ENCODE results near the gene VSIG4. TPM values are rescaled to one million over a fixed set of nuclear protein-coding genes. Genes with fewer than 3 reads are reported as not detected.
"Not testable (repeated sequence)": the region's sequence is repeated elsewhere in the genome, so short reads cannot be mapped to it uniquely, and the experiment has no call there.

Gene VSIG4, protein sequence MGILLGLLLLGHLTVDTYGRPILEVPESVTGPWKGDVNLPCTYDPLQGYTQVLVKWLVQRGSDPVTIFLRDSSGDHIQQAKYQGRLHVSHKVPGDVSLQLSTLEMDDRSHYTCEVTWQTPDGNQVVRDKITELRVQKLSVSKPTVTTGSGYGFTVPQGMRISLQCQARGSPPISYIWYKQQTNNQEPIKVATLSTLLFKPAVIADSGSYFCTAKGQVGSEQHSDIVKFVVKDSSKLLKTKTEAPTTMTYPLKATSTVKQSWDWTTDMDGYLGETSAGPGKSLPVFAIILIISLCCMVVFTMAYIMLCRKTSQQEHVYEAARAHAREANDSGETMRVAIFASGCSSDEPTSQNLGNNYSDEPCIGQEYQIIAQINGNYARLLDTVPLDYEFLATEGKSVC
- total RNA-seq = 37.1 TPM

- Histone ChIP-seq H3K9ac (ENCODE audit: low read depth in 1 of 3, low read length in 3 of 3) (no peak within 1 kb of the TSS), H3K4me1 (ENCODE audit: control insufficient read depth in 3 of 3, insufficient read depth in 3 of 3, low read length in 3 of 3) (no peaks in the 10 kb centered on the region), H3K27me3 (ENCODE audit: control insufficient read depth in 3 of 3, insufficient read depth in 3 of 3, low read length in 3 of 3) (peaks cover 0 to 6% (median 0%) of the 10 kb centered on the region in 3 donors), H3K4me3 (ENCODE audit: low read length in 3 of 3) (peak within 1 kb of the TSS in 1 of 3 donors; percentile 4), H3K9me3 (ENCODE audit: control insufficient read depth in 3 of 3, low read length in 3 of 3) (no peaks in the 10 kb centered on the region), H3K36me3 (ENCODE audit: control insufficient read depth in 3 of 3, insufficient read depth in 3 of 3, low read length in 3 of 3) (no peaks in the 10 kb centered on the region), H3K27ac (ENCODE audit: low read depth, low read length) (no peak within 1 kb of the TSS)
Measured at GRCh38 chrX:66039944-66040343, at the start of gene VSIG4. TSS of gene VSIG4 (minus strand) at chrX:66040080. CDS start at chrX:66039998, 82 bp downstream.

DNA sequence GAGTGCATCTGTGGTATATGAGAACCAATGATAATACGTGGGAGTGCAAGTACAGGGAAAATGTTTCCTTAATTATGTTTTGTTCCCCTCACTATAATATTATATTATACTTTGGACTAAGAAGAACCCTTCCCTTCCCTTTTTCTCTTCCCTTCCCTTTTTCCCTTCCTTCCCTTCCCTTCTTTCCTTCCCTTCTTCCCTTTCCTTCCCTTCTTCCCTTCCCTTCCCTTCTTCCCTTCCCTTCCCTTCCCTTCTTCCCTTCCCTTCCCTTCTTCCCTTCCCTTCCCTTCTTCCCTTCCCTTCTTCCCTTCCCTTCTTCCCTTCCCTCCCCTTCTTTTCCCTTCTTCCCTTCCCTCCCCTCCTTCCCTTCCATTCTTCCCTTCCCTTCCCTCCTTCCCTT, 36.9 kb upstream of the VSIG4 start:
- H3K4me3 ChIP-seq (ENCODE audit: low read length in 3 of 3) = no peak overlapping the region
- no peaks in the 10 kb centered on the region for H3K36me3 ChIP-seq (ENCODE audit: control insufficient read depth in 3 of 3, insufficient read depth in 3 of 3, low read length in 3 of 3)
- H3K4me1 ChIP-seq (ENCODE audit: control insufficient read depth in 3 of 3, insufficient read depth in 3 of 3, low read length in 3 of 3) = no peaks in the 10 kb centered on the region

DNA sequence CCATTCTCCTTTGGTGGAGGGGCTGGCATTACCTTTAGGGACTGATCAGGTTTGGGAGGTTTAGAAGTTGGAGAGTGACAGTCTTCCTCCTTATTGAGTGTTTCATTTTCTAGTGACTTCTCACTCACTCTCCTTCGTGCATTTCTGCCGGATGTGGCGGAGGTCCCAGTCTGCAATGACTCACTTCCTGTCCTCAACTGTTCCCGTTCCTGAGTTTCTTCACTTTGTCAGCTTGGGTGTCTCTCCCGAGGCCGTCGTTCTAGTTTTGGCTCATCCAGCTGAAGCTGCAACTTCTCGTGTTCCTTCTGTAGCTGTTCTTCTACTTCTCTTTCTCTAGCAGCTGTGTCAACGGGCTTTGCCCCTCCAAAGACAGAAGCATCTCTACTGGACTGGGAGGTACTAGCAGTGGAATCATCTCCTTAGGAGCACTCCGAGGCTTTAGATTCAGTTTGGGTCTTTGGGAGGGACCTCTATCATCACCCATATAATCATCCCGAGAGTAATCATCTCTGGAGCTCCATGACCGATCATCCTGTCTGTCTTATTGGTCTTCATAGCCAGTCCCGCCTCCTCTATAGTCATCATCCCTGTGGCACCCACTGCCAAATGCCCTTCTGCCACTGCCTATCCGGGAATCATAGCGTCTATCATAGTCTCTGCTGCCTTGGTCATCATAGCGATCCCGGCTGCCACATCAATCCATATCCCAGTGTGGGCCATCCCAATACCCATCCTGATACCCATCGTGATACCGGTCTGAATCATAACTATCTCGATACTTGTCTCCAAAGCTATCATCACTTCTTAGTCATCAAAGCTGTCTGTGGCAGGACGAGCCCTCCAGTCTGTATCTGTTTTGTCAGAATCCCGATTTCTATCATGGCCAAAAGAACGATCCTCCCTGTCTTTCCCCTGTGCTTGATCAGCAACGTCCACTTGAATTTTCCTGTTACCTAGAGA, 35.3 kb upstream of the VSIG4 start:
- H3K27ac ChIP-seq (ENCODE audit: low read depth, low read length) = no peak overlapping the region
- H3K9me3 ChIP-seq (ENCODE audit: control insufficient read depth in 3 of 3, low read length in 3 of 3) = no peaks in the 10 kb centered on the region
- no peaks in the 10 kb centered on the region for H3K36me3 ChIP-seq (ENCODE audit: control insufficient read depth in 3 of 3, insufficient read depth in 3 of 3, low read length in 3 of 3)
- H3K4me3 ChIP-seq (ENCODE audit: low read length in 3 of 3) = no peak overlapping the region
- no peaks in the 10 kb centered on the region for H3K27me3 ChIP-seq (ENCODE audit: control insufficient read depth in 3 of 3, insufficient read depth in 3 of 3, low read length in 3 of 3)
- H3K4me1 ChIP-seq (ENCODE audit: control insufficient read depth in 3 of 3, insufficient read depth in 3 of 3, low read length in 3 of 3) = no peaks in the 10 kb centered on the region
- H3K9ac ChIP-seq (ENCODE audit: low read depth in 1 of 3, low read length in 3 of 3) = no peak overlapping the region

More for the DNA sequence above, 36.9 kb upstream of the VSIG4 start:
- H3K27me3 ChIP-seq (ENCODE audit: control insufficient read depth in 3 of 3, insufficient read depth in 3 of 3, low read length in 3 of 3) = no peaks in the 10 kb centered on the region
- no peaks in the 10 kb centered on the region for H3K9me3 ChIP-seq (ENCODE audit: control insufficient read depth in 3 of 3, low read length in 3 of 3)
- H3K9ac ChIP-seq (ENCODE audit: low read depth in 1 of 3, low read length in 3 of 3) = no peak overlapping the region
- no peak overlapping the region for H3K27ac ChIP-seq (ENCODE audit: low read depth, low read length)

DNA sequence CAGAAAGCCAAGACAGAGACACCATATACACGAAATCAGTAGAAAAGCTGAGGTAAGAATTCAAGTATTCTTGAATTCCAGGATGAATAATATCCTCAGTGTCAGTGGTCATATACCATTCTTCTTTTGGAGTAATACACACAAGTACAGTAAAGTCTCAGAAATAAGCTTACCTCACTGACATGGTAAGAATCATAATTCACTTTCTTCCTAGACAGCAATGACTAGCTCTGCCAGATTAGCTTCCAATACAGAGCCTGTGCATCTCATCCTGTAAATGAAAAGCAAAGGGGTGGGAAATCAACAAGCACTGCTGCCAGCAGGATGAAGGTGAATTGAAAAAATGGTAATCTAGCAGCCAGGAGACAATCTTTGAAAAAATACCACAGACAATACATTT, 31.2 kb upstream of the VSIG4 start:
- H3K9me3 ChIP-seq (ENCODE audit: control insufficient read depth in 3 of 3, low read length in 3 of 3) = no peaks in the 10 kb centered on the region
- no peaks in the 10 kb centered on the region for H3K27me3 ChIP-seq (ENCODE audit: control insufficient read depth in 3 of 3, insufficient read depth in 3 of 3, low read length in 3 of 3)
- no peaks in the 10 kb centered on the region for H3K36me3 ChIP-seq (ENCODE audit: control insufficient read depth in 3 of 3, insufficient read depth in 3 of 3, low read length in 3 of 3)
- H3K4me1 ChIP-seq (ENCODE audit: control insufficient read depth in 3 of 3, insufficient read depth in 3 of 3, low read length in 3 of 3) = no peaks in the 10 kb centered on the region
- H3K4me3 ChIP-seq (ENCODE audit: low read length in 3 of 3) = no peak overlapping the region
- no peak overlapping the region for H3K27ac ChIP-seq (ENCODE audit: low read depth, low read length)
- no peak overlapping the region for H3K9ac ChIP-seq (ENCODE audit: low read depth in 1 of 3, low read length in 3 of 3)

DNA sequence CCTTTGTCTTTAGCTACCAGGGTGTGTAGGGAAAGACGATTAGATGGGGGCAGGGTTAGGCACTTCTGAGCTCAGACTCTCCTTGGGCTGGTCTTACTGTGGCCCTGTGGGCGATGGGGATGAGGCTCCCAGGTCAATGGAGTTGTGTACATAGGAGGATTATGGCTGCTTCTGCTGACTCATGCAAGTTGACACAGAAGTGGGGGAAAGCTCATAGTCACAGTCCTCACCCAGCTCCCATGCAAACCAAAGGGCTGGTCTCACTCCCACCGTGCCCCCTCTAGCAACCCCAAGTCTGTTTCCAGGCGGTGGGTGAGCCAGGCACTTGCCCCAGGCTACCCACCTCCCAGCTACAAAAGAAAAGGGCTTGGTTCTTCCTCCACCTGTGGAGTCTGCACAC, 24.4 kb upstream of the VSIG4 start:
- H3K4me1 ChIP-seq (ENCODE audit: control insufficient read depth in 3 of 3, insufficient read depth in 3 of 3, low read length in 3 of 3) = no peaks in the 10 kb centered on the region
- no peak overlapping the region for H3K4me3 ChIP-seq (ENCODE audit: low read length in 3 of 3)
- no peak overlapping the region for H3K27ac ChIP-seq (ENCODE audit: low read depth, low read length)
- no peaks in the 10 kb centered on the region for H3K9me3 ChIP-seq (ENCODE audit: control insufficient read depth in 3 of 3, low read length in 3 of 3)
- H3K27me3 ChIP-seq (ENCODE audit: control insufficient read depth in 3 of 3, insufficient read depth in 3 of 3, low read length in 3 of 3) = peaks cover 0 to 3% (median 0%) of the 10 kb centered on the region in 3 donors
- H3K9ac ChIP-seq (ENCODE audit: low read depth in 1 of 3, low read length in 3 of 3) = no peak overlapping the region
- H3K36me3 ChIP-seq (ENCODE audit: control insufficient read depth in 3 of 3, insufficient read depth in 3 of 3, low read length in 3 of 3) = no peaks in the 10 kb centered on the region

DNA sequence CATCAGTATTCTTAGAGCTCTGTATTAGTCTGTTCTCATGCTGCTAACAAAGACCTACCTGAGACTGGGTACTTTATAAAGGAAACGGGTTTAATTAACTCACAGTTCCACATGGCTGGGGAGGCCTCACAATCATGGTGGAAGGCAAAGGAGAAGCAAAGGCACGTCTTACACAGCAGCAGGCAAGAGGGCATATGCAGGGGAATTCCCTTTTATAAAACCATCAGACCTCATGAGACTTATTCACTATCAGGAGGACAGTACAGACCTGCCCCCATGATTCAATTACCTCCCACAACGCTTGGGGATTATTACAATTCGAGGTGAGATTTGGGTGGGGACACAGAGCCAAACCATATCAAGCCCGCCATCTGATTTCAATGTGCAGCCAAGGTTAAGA, 17.1 kb upstream of the VSIG4 start:
- not testable (repeated sequence) for H3K9me3 ChIP-seq (ENCODE audit: control insufficient read depth in 3 of 3, low read length in 3 of 3); H3K9ac ChIP-seq (ENCODE audit: low read depth in 1 of 3, low read length in 3 of 3); H3K27ac ChIP-seq (ENCODE audit: low read depth, low read length); H3K36me3 ChIP-seq (ENCODE audit: control insufficient read depth in 3 of 3, insufficient read depth in 3 of 3, low read length in 3 of 3); H3K4me3 ChIP-seq (ENCODE audit: low read length in 3 of 3); H3K4me1 ChIP-seq (ENCODE audit: control insufficient read depth in 3 of 3, insufficient read depth in 3 of 3, low read length in 3 of 3); H3K27me3 ChIP-seq (ENCODE audit: control insufficient read depth in 3 of 3, insufficient read depth in 3 of 3, low read length in 3 of 3)

DNA sequence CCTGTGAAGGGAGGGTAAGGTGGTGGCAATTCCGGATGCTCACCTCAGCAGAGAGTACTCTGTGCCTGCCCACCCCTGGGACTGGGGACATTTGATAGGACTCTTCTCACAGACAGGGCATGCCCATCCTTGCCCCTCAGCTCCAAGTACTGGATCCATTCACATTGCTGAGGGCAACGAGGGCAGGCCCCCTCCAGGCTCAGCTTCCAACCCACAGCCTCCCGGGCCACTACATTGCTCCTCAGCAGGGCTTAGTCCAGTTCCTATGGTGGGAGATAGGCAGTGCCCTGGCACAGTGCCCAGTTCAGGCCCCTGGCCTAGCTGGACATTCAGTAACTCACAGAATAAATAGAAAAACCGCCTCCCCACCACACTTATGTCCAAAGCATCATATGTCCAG, 15.1 kb upstream of the VSIG4 start:
- H3K27me3 ChIP-seq (ENCODE audit: control insufficient read depth in 3 of 3, insufficient read depth in 3 of 3, low read length in 3 of 3) = no peaks in the 10 kb centered on the region
- no peak overlapping the region for H3K27ac ChIP-seq (ENCODE audit: low read depth, low read length)
- H3K9me3 ChIP-seq (ENCODE audit: control insufficient read depth in 3 of 3, low read length in 3 of 3) = no peaks in the 10 kb centered on the region
- no peaks in the 10 kb centered on the region for H3K4me1 ChIP-seq (ENCODE audit: control insufficient read depth in 3 of 3, insufficient read depth in 3 of 3, low read length in 3 of 3)
- no peak overlapping the region for H3K9ac ChIP-seq (ENCODE audit: low read depth in 1 of 3, low read length in 3 of 3)
- H3K36me3 ChIP-seq (ENCODE audit: control insufficient read depth in 3 of 3, insufficient read depth in 3 of 3, low read length in 3 of 3) = no peaks in the 10 kb centered on the region
- H3K4me3 ChIP-seq (ENCODE audit: low read length in 3 of 3) = no peak overlapping the region

GRCh38 chrX:66053414-66053813, 13.5 kb upstream of the VSIG4 start:
- no peaks in the 10 kb centered on the region for H3K27me3 ChIP-seq (ENCODE audit: control insufficient read depth in 3 of 3, insufficient read depth in 3 of 3, low read length in 3 of 3)
- no peaks in the 10 kb centered on the region for H3K9me3 ChIP-seq (ENCODE audit: control insufficient read depth in 3 of 3, low read length in 3 of 3)
- H3K27ac ChIP-seq (ENCODE audit: low read depth, low read length) = no peak overlapping the region
- H3K4me1 ChIP-seq (ENCODE audit: control insufficient read depth in 3 of 3, insufficient read depth in 3 of 3, low read length in 3 of 3) = no peaks in the 10 kb centered on the region
- no peak overlapping the region for H3K4me3 ChIP-seq (ENCODE audit: low read length in 3 of 3)
- H3K9ac ChIP-seq (ENCODE audit: low read depth in 1 of 3, low read length in 3 of 3) = no peak overlapping the region
- no peaks in the 10 kb centered on the region for H3K36me3 ChIP-seq (ENCODE audit: control insufficient read depth in 3 of 3, insufficient read depth in 3 of 3, low read length in 3 of 3)

DNA sequence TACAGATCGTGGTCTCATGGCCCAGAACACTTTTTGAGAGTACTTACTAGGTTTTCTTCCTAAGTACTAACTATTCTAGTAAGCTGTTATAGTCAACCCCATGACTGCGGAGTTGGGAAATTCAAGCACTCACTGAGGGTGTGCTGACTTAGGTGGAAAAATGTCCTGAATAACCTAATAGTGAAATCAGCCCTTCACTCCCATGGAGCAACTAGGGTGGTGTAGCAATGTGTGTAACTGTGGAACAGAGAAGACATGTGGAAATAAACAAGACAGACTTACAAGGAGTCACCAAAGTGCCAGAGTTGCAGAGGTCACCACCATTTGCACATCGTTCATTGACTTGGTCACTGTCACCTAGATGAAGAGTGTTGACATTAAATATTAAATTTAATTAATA, 12.1 kb upstream of the VSIG4 start:
- H3K27ac ChIP-seq (ENCODE audit: low read depth, low read length) = no peak overlapping the region
- H3K9ac ChIP-seq (ENCODE audit: low read depth in 1 of 3, low read length in 3 of 3) = no peak overlapping the region
- no peaks in the 10 kb centered on the region for H3K4me1 ChIP-seq (ENCODE audit: control insufficient read depth in 3 of 3, insufficient read depth in 3 of 3, low read length in 3 of 3)
- H3K36me3 ChIP-seq (ENCODE audit: control insufficient read depth in 3 of 3, insufficient read depth in 3 of 3, low read length in 3 of 3) = no peaks in the 10 kb centered on the region
- no peaks in the 10 kb centered on the region for H3K27me3 ChIP-seq (ENCODE audit: control insufficient read depth in 3 of 3, insufficient read depth in 3 of 3, low read length in 3 of 3)
- H3K9me3 ChIP-seq (ENCODE audit: control insufficient read depth in 3 of 3, low read length in 3 of 3) = no peaks in the 10 kb centered on the region
- no peak overlapping the region for H3K4me3 ChIP-seq (ENCODE audit: low read length in 3 of 3)

- no peaks in the 10 kb centered on the region for H3K36me3 ChIP-seq (ENCODE audit: control insufficient read depth in 3 of 3, insufficient read depth in 3 of 3, low read length in 3 of 3)
- no peaks in the 10 kb centered on the region for H3K27me3 ChIP-seq (ENCODE audit: control insufficient read depth in 3 of 3, insufficient read depth in 3 of 3, low read length in 3 of 3)
- H3K4me3 ChIP-seq (ENCODE audit: low read length in 3 of 3) = no peak overlapping the region
- H3K27ac ChIP-seq (ENCODE audit: low read depth, low read length) = no peak overlapping the region
- H3K9me3 ChIP-seq (ENCODE audit: control insufficient read depth in 3 of 3, low read length in 3 of 3) = no peaks in the 10 kb centered on the region
- no peak overlapping the region for H3K9ac ChIP-seq (ENCODE audit: low read depth in 1 of 3, low read length in 3 of 3)
- H3K4me1 ChIP-seq (ENCODE audit: control insufficient read depth in 3 of 3, insufficient read depth in 3 of 3, low read length in 3 of 3) = no peaks in the 10 kb centered on the region
Measured at GRCh38 chrX:66050140-66050569, 10.3 kb upstream of the VSIG4 start.
